ENCODE results near the gene SUPT5H. TPM values are rescaled to one million over a fixed set of nuclear protein-coding genes. Genes with fewer than 3 reads are reported as not detected.

The SUPT5H gene
- polyA plus RNA-seq, 1 donor from 2014 or later = 92.5 TPM

Small RNA genes lying within 50 kb of the gene (small RNA-seq; reads per million reads assigned to genes)
- gene MIR4530 = 0 reads per million in 3 experiments

Other genes with a start within 250 kb of the SUPT5H start
- gene NCCRP1, start 248.6 kb upstream of the SUPT5H start, polyA plus RNA-seq = not detected in 2 replicates
- gene SYCN, start 241.3 kb upstream of the SUPT5H start, polyA plus RNA-seq = not detected in 2 replicates
- not detected in 2 replicates for gene IFNL3, start 200.6 kb upstream of the SUPT5H start, polyA plus RNA-seq
- gene IFNL4, start 196.7 kb upstream of the SUPT5H start, polyA plus RNA-seq = not detected in 2 replicates
- gene IFNL2, start 177.2 kb upstream of the SUPT5H start, polyA plus RNA-seq = not detected in 2 replicates
- gene IFNL1, start 149.2 kb upstream of the SUPT5H start, polyA plus RNA-seq = not detected in 2 replicates
- 1.9 and 2.2 TPM in 2 replicates for gene LRFN1, start 124.7 kb upstream of the SUPT5H start, polyA plus RNA-seq
- gene GMFG, start 109.5 kb upstream of the SUPT5H start, polyA plus RNA-seq = 0.35 TPM in 1 of 2 replicates, not detected in the other
- gene SAMD4B, start 103.2 kb upstream of the SUPT5H start, polyA plus RNA-seq = 17.9 and 19.3 TPM in 2 replicates
- 37.3 and 67.2 TPM in 2 replicates for gene PAF1, start 54.5 kb upstream of the SUPT5H start, polyA plus RNA-seq
- gene MED29, start 54.2 kb upstream of the SUPT5H start, polyA plus RNA-seq = 39.5 and 52.1 TPM in 2 replicates
- 0.34 TPM in 1 of 2 replicates, not detected in the other for gene ZFP36, start 38.7 kb upstream of the SUPT5H start, polyA plus RNA-seq
- gene PLEKHG2, start 32.9 kb upstream of the SUPT5H start, polyA plus RNA-seq = 14.3 and 23.2 TPM in 2 replicates
- 22.6 and 31.0 TPM in 2 replicates for gene RPS16, start 9.6 kb upstream of the SUPT5H start, polyA plus RNA-seq
- gene TIMM50, start 35.3 kb downstream of the SUPT5H start, polyA plus RNA-seq = 64.1 and 66.2 TPM in 2 replicates
- 34.4 and 35.5 TPM in 2 replicates for gene DLL3, start 53.4 kb downstream of the SUPT5H start, polyA plus RNA-seq
- gene SELENOV, start 69.6 kb downstream of the SUPT5H start, polyA plus RNA-seq = 1.3 TPM in 1 of 2 replicates, not detected in the other
- gene EID2B, start 87.3 kb downstream of the SUPT5H start, polyA plus RNA-seq = 32.6 and 36.5 TPM in 2 replicates
- 45.4 and 47.4 TPM in 2 replicates for gene EID2, start 94.6 kb downstream of the SUPT5H start, polyA plus RNA-seq
- not detected in 2 replicates for gene LGALS13, start 156.9 kb downstream of the SUPT5H start, polyA plus RNA-seq
- not detected in 2 replicates for gene LGALS16, start 210.3 kb downstream of the SUPT5H start, polyA plus RNA-seq

Data from neural cell (in vitro differentiated cells).